Measurements from ENCODE around the gene HEMGN. TPM values are rescaled to one million over a fixed set of nuclear protein-coding genes. Genes with fewer than 3 reads are reported as not detected.

Gene HEMGN
- total and polyA plus RNA-seq, 10 of the 15 experiments (the other 5 are each of a cell fraction or from before 2014, with no cell fraction given), result 0.03 to 0.28 (median 0.09) TPM; not detected in 4

DNA sequence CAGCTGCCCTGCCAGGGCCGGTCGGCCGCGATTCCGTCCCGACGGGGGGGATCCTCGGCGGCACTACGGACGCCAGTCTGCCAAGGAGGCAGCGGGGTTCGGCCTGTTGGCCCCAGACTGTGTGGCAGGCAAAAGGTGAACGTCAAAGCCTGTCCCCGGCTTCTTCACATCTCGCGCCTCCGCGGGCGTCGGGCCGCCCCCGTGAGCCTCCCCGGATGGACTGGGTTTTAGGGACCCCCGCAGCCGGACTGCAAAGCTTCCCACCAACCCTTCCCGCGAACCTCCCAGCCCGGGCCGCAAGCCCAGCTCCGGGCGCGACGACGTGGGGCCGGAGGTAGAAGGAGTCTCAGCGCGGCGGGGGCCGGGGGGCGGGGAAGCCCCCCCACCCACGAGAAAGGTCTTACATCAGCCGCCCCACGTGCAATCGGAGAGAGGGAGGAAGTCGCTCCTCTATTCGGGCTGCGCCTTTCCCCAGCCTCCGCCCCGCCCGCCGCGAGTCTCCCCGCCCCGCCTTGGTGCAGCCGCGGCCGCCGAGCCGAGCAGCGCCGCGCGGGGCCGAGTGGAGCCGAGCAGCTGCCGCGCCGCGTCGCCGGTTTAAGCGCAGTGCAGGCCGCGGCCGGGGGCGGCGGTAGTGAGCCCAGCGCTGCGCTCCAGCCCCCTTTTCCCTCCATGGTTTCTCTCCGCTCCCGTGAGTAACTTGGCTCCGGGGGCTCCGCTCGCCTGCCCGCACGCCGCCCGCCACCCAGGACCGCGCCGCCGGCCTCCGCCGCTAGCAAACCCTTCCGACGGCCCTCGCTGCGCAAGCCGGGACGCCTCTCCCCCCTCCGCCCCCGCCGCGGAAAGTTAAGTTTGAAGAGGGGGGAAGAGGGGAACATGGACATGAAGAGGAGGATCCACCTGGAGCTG lies 45.0 kb upstream of the HEMGN start, which contains the start of gene ANP32B (continued):
- peak; percentile 75 for TF ChIP-seq TCF12 (IDR thresholded peaks at IDR 0.05; ENCODE audit: low read depth, low read length)
- peak; percentile 29; the same call in 1 of the 2 replicates for TF ChIP-seq POLR2AphosphoS5 (IDR thresholded peaks at IDR 0.05; ENCODE audit: low read length)
- no peak for TF ChIP-seq ESRRA (IDR thresholded peaks at IDR 0.05; ENCODE audit: low read length)
- TF ChIP-seq RB1 (IDR thresholded peaks at IDR 0.05; ENCODE audit: borderline replicate concordance), result peak; percentile 24; the same call in 1 of the 2 replicates
- TF ChIP-seq YY1 (IDR thresholded peaks at IDR 0.05; ENCODE audit: low read depth, low read length), result peak; percentile 91
- peak; percentile 21 to 77; a peak in 2 of 4 replicates for TF ChIP-seq SRF (IDR thresholded peaks at IDR 0.05; ENCODE audit: low read depth in 2 of 2, low read length in 2 of 2)
- TF ChIP-seq SMC3 (IDR thresholded peaks at IDR 0.05; ENCODE audit: borderline replicate concordance, low read length), result no peak
- no peak for TF ChIP-seq NR2C2 (IDR thresholded peaks at IDR 0.05; ENCODE audit: borderline replicate concordance, control insufficient read depth, insufficient read length, low read depth)
- TF ChIP-seq CREB1 (IDR thresholded peaks at IDR 0.05; ENCODE audit: low read depth), result peak; percentile 35; the same call in 1 of the 2 replicates
- TF ChIP-seq RFX5 (IDR thresholded peaks at IDR 0.05; ENCODE audit: low read depth, low read length), result no peak
- peak; percentile 48 for TF ChIP-seq MYC (IDR thresholded peaks at IDR 0.05; ENCODE audit: insufficient read depth, insufficient read length, insufficient replicate concordance, low read length, severe bottlenecking)
- no peak for TF ChIP-seq IRF4 (IDR thresholded peaks at IDR 0.05; ENCODE audit: low read depth, low read length)
- no peak for TF ChIP-seq KDM1A (IDR thresholded peaks at IDR 0.05; ENCODE audit: borderline replicate concordance)
- 0 out of 2 replicates have a peak, but pooled peaks have one; percentile 34 for TF ChIP-seq POLR2AphosphoS2 (IDR thresholded peaks at IDR 0.05; ENCODE audit: low read depth, low read length)
- TF ChIP-seq, protein P1, sequence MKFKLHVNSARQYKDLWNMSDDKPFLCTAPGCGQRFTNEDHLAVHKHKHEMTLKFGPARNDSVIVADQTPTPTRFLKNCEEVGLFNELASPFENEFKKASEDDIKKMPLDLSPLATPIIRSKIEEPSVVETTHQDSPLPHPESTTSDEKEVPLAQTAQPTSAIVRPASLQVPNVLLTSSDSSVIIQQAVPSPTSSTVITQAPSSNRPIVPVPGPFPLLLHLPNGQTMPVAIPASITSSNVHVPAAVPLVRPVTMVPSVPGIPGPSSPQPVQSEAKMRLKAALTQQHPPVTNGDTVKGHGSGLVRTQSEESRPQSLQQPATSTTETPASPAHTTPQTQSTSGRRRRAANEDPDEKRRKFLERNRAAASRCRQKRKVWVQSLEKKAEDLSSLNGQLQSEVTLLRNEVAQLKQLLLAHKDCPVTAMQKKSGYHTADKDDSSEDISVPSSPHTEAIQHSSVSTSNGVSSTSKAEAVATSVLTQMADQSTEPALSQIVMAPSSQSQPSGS (IDR thresholded peaks at IDR 0.05; ENCODE audit: low read length), result no peak
- TF ChIP-seq RAD51 (IDR thresholded peaks at IDR 0.05), result no peak
- no peak for TF ChIP-seq CBX3 (IDR thresholded peaks at IDR 0.05; ENCODE audit: borderline replicate concordance, low read depth)
- TF ChIP-seq EGR1 (IDR thresholded peaks at IDR 0.05; ENCODE audit: borderline replicate concordance in 1 of 2, low read depth in 2 of 2, low read length in 2 of 2), result peak in 1 of 2 experiments; percentile 67; a peak in 1 of 3 replicates
- TF ChIP-seq RUNX3 (IDR thresholded peaks at IDR 0.05; ENCODE audit: low read length), result peak; percentile 25
- TF ChIP-seq SPI1 (IDR thresholded peaks at IDR 0.05; ENCODE audit: borderline replicate concordance, insufficient read depth, low read depth, low read length), result peak; percentile 70
- TF ChIP-seq, protein P2, sequence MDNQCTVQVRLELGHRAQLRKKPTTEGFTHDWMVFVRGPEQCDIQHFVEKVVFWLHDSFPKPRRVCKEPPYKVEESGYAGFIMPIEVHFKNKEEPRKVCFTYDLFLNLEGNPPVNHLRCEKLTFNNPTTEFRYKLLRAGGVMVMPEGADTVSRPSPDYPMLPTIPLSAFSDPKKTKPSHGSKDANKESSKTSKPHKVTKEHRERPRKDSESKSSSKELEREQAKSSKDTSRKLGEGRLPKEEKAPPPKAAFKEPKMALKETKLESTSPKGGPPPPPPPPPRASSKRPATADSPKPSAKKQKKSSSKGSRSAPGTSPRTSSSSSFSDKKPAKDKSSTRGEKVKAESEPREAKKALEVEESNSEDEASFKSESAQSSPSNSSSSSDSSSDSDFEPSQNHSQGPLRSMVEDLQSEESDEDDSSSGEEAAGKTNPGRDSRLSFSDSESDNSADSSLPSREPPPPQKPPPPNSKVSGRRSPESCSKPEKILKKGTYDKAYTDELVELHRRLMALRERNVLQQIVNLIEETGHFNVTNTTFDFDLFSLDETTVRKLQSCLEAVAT (IDR thresholded peaks at IDR 0.05), result peak; percentile 92
- peak; percentile 44; the same call in 1 of the 2 replicates for TF ChIP-seq LARP7 (IDR thresholded peaks at IDR 0.05)
- TF ChIP-seq RAD21 (IDR thresholded peaks at IDR 0.05; ENCODE audit: insufficient read depth, low read depth, low read length), result peak; percentile 39; the same call in 1 of the 2 replicates
- TF ChIP-seq, protein P3, sequence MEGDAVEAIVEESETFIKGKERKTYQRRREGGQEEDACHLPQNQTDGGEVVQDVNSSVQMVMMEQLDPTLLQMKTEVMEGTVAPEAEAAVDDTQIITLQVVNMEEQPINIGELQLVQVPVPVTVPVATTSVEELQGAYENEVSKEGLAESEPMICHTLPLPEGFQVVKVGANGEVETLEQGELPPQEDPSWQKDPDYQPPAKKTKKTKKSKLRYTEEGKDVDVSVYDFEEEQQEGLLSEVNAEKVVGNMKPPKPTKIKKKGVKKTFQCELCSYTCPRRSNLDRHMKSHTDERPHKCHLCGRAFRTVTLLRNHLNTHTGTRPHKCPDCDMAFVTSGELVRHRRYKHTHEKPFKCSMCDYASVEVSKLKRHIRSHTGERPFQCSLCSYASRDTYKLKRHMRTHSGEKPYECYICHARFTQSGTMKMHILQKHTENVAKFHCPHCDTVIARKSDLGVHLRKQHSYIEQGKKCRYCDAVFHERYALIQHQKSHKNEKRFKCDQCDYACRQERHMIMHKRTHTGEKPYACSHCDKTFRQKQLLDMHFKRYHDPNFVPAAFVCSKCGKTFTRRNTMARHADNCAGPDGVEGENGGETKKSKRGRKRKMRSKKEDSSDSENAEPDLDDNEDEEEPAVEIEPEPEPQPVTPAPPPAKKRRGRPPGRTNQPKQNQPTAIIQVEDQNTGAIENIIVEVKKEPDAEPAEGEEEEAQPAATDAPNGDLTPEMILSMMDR (IDR thresholded peaks at IDR 0.05 in 2 of 3, conservative IDR thresholded peaks at IDR 0.05 in 1 of 3; ENCODE audit: control insufficient read depth in 2 of 3, extremely low read depth in 1 of 3, insufficient read depth in 1 of 3, low read depth in 3 of 3, low read length in 3 of 3), result peak; percentile 76 to 84 (median 83); a peak in 5 of 6 replicates
- TF ChIP-seq GATAD2B (conservative IDR thresholded peaks at IDR 0.05; ENCODE audit: low read depth), result peak; percentile 79

Measured in GM12878 (cell line).